NCI-H510A (cell line): Measurements from ENCODE around the gene ERC2.

Source experiments
- DNase-seq: peaks from one replicate; lab custom pipeline; 2025; lab: John Stamatoyannopoulos, UW

Gene ERC2

DNA sequence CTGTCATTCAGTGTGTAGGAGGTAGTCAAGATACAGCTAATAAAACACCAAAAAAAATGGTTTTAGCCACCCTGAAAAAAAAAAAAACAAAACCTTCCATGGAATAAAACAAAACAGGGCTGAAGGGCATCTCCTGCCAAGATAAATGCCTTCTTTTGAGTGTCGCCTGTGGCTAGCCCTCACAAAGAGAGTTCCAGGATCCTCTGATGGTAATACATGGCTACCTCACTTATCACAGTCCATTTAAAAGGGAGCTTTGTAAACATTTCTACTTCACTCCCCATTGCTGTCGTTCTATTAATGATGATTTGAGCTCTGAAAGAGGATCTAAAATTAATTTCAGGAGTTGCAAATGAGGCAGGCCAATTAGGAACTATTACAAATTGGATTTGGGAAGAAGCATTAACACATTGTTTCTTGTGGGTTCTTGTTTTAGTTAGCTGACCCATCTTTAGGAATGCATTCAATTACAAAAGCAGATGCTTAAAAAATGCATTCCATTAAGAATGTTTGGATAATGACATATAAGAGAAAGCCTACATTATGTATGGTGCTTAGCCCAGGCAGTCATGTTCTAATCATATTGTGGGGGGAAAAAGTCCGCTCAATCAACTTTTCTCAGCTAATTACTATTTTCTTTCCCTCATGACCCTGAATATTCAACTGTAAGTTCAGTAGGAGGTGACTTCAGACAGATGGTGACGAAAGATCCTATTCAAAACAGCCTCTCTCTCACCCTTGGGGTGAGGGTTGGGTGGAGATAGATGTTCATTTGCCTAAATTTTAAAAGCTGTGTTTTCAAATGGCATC is 726.0 kb downstream of the ERC2 start:
- DNase-seq = no peak

DNA sequence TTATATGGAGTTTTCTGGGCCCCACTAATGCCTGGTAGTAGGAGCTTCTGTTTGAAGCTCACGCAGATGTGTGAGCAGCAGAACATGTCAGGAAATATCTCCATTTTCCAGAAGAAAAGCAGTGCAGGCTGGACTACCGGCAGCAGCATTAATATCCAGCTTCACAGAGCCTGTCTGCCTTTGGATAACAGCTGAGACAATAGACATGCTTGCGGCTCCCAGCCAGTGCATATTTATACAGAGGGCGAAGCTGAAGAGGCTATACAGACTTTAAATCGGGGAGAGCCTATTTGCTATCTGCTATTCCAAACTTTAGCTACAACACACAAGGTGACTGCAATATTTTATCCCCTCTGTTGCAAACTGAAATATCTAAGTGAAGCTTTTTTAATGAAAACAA is 731.1 kb downstream of the ERC2 start:
- DNase-seq = no peak

DNA sequence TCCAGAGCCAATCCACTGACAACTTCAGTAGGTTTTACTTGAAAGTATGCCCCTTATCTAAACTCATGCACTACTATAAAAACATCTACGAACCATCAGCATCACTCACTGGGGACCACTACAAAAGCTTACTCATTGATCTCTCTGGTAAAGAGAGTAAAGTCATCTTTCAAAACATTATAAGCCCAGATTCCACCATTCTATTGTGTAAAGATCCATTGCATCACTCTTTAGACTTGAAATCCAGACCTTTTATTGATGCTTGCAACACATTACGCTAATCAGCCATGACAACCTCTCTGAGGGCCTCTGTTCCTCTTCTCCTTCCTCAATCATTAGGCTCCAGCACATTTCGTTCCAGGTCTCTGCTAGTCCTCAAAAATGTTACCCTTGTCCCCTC is 732.3 kb downstream of the ERC2 start:
- DNase-seq = no peak

DNA sequence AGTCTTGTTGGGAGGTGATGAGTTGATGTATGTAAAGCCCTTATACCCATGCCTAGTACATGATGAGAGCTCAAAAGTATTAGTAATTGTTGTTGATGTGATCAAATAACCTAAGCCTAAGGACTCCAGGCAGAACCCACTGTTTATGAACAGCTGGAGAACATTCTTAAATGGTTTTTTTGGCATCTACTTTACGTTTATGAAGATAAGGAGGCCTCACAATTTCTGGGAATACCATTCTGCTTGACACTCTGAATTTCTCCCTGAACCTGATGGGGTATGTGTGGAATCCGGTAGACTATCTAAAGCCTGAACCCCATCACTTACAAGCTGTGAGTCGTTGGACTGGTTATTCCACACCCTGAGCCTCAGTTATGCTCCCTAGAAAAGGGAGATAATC is 736.5 kb downstream of the ERC2 start:
- no peak for DNase-seq

GRCh38 chr3:55729546-55729945 is 738.7 kb downstream of the ERC2 start:
- no peak for DNase-seq

GRCh38 chr3:55728461-55729100 is 739.7 kb downstream of the ERC2 start:
- no peak for DNase-seq

DNA sequence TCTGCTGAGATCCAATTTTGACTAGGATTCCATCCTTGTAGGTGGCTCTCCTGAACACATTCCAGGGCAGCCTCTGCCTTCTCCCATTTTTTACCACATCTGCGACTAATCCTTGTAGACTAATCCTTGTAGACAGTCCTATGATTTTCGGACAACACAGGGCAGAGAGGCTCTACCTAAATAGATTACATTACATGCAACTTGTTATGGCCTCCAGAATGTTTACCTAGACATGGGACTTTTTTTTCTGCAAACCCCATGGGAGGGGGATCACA is 741.8 kb downstream of the ERC2 start:
- no peak for DNase-seq

GRCh38 chr3:55725681-55726500 is 742.4 kb downstream of the ERC2 start:
- DNase-seq = no peak

- no peak for DNase-seq
Observed at GRCh38 chr3:55724821-55725220, 743.4 kb downstream of the ERC2 start.

DNA sequence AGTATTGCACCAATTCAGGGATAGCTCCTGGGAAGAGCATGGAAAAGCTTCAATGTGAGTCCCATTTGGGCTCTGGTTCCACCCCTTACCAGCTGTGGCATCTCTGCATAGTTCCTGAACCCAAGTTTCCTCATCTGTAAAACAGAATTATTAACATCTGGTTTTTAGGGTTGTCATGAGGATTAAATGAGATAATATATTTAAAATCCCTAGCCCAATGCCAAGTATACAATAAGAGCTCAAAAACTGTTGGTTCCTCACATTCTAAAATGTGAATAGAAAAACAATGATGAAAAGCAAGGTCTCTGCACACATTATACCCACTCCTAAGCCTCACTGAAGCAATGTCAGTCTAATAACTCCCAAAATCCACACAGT is 743.9 kb downstream of the ERC2 start:
- DNase-seq = no peak

- DNase-seq = no peak
Observed at GRCh38 chr3:55723653-55724406, 744.4 kb downstream of the ERC2 start.

GRCh38 chr3:55721716-55722484 is 746.4 kb downstream of the ERC2 start:
- DNase-seq = no peak

- DNase-seq = no peak
Observed at GRCh38 chr3:55720614-55721013, 747.7 kb downstream of the ERC2 start.

- DNase-seq = no peak
Observed at GRCh38 chr3:55719508-55719907, 748.8 kb downstream of the ERC2 start.

- DNase-seq = no peak
Observed at GRCh38 chr3:55719006-55719405, 749.3 kb downstream of the ERC2 start.

DNA sequence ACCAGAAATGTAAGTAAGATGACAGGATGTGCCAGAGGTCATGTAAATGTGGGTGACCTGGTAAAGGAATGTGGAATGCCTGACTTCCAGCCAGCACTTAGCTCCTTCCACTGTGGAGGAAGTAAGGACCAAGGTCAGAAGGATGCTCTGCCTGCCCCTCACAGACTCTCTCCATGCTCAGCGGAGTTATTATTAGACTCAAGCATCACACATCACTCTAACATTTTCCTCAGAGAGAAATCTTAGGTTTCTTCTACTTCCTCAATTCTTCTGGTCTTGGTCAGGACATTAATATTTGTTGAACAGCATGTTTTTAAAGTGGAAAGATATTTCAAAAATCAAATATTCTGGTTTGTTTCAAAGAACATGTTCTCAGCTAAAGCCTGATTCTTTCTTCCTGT is 749.7 kb downstream of the ERC2 start:
- no peak for DNase-seq

- DNase-seq = no peak
Observed at GRCh38 chr3:55718074-55718473, 750.2 kb downstream of the ERC2 start.

DNA sequence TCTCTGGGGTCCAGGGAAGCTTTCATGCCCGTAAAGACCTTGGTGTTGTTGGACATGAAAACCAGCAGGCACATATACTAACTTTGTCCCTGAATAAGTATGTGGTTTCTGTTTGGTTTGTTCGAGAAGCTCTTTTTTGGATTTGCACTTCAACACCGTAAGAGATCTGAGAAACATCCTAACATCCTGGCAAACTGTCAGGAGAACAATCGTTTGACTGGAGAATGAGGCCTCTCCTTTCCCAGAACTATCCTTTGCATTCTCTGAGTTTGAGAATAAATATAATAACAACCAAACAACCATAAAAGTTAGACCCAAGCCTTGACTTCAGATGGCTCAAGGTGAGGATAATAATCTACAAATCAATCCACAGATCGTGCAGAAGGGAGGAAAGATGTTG is 750.8 kb downstream of the ERC2 start:
- no peak for DNase-seq

- DNase-seq = no peak
Observed at GRCh38 chr3:55716611-55717225, 751.5 kb downstream of the ERC2 start.

GRCh38 chr3:55716044-55716443 is 752.2 kb downstream of the ERC2 start:
- no peak for DNase-seq

- no peak for DNase-seq
Observed at GRCh38 chr3:55714057-55714456, 754.2 kb downstream of the ERC2 start.
